ENCODE measurements around the gene MEPCE. TPM values are rescaled to one million over a fixed set of nuclear protein-coding genes. Genes with fewer than 3 reads are reported as not detected.
A peak's percentile ranks its signal among the peaks of the same experiment; 100 is the strongest.

Gene MEPCE
- total RNA-seq, 6 experiments from 2014 or later = 38.7 to 42.9 (median 41.2) TPM

GRCh38 chr7:100413346-100413745 lies 16.3 kb upstream of the MEPCE start:
- Mint-ChIP-seq H3K4me1 (ENCODE audit: low read depth) (no peaks in the 10 kb centered on the region), H3K36me3 (ENCODE audit: low read depth) (no peaks in the 10 kb centered on the region), H3K27me3 (ENCODE audit: insufficient read depth) (peaks cover 6% of the 10 kb centered on the region; the same call in 1 of the 2 replicates), H3K9me3 (no peaks in the 10 kb centered on the region), H3K27ac (no peak overlapping the region), H3K4me3 (no peak overlapping the region)
- TF ChIP-seq CTCF (IDR thresholded peaks at IDR 0.05) = no peak
- DNase-seq = no peak

GRCh38 chr7:100413889-100414288 lies 15.7 kb upstream of the MEPCE start:
- H3K27me3 Mint-ChIP-seq (ENCODE audit: insufficient read depth) = peaks cover 6% of the 10 kb centered on the region; the same call in 1 of the 2 replicates
- no peaks in the 10 kb centered on the region for H3K9me3 Mint-ChIP-seq
- no peaks in the 10 kb centered on the region for H3K36me3 Mint-ChIP-seq (ENCODE audit: low read depth)
- no peak overlapping the region for H3K4me3 Mint-ChIP-seq
- no peak overlapping the region for H3K27ac Mint-ChIP-seq
- DNase-seq = no peak
- no peaks in the 10 kb centered on the region for H3K4me1 Mint-ChIP-seq (ENCODE audit: low read depth)
- TF ChIP-seq CTCF (IDR thresholded peaks at IDR 0.05) = no peak

- Mint-ChIP-seq H3K4me1 (ENCODE audit: low read depth) (no peaks in the 10 kb centered on the region), H3K36me3 (ENCODE audit: low read depth) (no peaks in the 10 kb centered on the region)
These were observed 14.2 kb upstream of the MEPCE start for GRCh38 chr7:100415448-100415847.

GRCh38 chr7:100418930-100419659 lies 10.5 kb upstream of the MEPCE start:
- TF ChIP-seq CTCF (IDR thresholded peaks at IDR 0.05) = peak; percentile 28; the same call in 1 of the 2 replicates
- no peak overlapping the region for H3K4me3 Mint-ChIP-seq
- H3K36me3 Mint-ChIP-seq (ENCODE audit: low read depth) = no peaks in the 10 kb centered on the region
- H3K27me3 Mint-ChIP-seq (ENCODE audit: insufficient read depth) = no peaks in the 10 kb centered on the region
- H3K9me3 Mint-ChIP-seq = no peaks in the 10 kb centered on the region
- no peak for DNase-seq
- no peaks in the 10 kb centered on the region for H3K4me1 Mint-ChIP-seq (ENCODE audit: low read depth)
- no peak overlapping the region for H3K27ac Mint-ChIP-seq

More at GRCh38 chr7:100415448-100415847, 14.2 kb upstream of the MEPCE start:
- Mint-ChIP-seq H3K4me3 (no peak overlapping the region), H3K27ac (no peak overlapping the region), H3K9me3 (no peaks in the 10 kb centered on the region), H3K27me3 (ENCODE audit: insufficient read depth) (peaks cover 6% of the 10 kb centered on the region; the same call in 1 of the 2 replicates)
- no peak for TF ChIP-seq CTCF (IDR thresholded peaks at IDR 0.05)
- no peak for DNase-seq

GRCh38 chr7:100419660-100420226 lies 9.9 kb upstream of the MEPCE start:
- no peaks in the 10 kb centered on the region for H3K4me1 Mint-ChIP-seq (ENCODE audit: low read depth)
- no peaks in the 10 kb centered on the region for H3K27me3 Mint-ChIP-seq (ENCODE audit: insufficient read depth)
- DNase-seq = no peak
- TF ChIP-seq CTCF (IDR thresholded peaks at IDR 0.05) = no peak
- no peak overlapping the region for H3K4me3 Mint-ChIP-seq
- H3K9me3 Mint-ChIP-seq = no peaks in the 10 kb centered on the region
- no peak overlapping the region for H3K27ac Mint-ChIP-seq
- no peaks in the 10 kb centered on the region for H3K36me3 Mint-ChIP-seq (ENCODE audit: low read depth)
